Immature natural killer cell (primary cell): Measurements from ENCODE around the gene TBX18. TPM values are rescaled to one million over a fixed set of nuclear protein-coding genes. Genes with fewer than 3 reads are reported as not detected.

Source experiments
- DNase-seq, 3 donors: peaks; one replicate each; pipeline ENCODE4 v3.0.0; 2022; ENCODE audit warnings: mixed read lengths in 1 of 3
- H3K27ac Mint-ChIP-seq, 6 donors: one replicate each; pipeline ENCODE4 v1.8.0; 2020; ENCODE audit warnings: mixed read lengths in 6 of 6, mild to moderate bottlenecking in 5 of 6, inconsistent platforms in 4 of 6, moderate library complexity in 3 of 6
- H3K27me3 Mint-ChIP-seq, 3 donors: one replicate each; pipeline ENCODE4 v1.8.0; 2020 to 2021; ENCODE audit warnings: low read depth in 3 of 3, mild to moderate bottlenecking in 3 of 3, mixed read lengths in 3 of 3, moderate library complexity in 3 of 3, inconsistent platforms in 1 of 3
- H3K36me3 Mint-ChIP-seq, 3 donors: one replicate each; pipeline ENCODE4 v1.8.0; 2020; ENCODE audit warnings: mixed read lengths in 3 of 3, inconsistent platforms in 2 of 3, mild to moderate bottlenecking in 2 of 3
- H3K4me1 Mint-ChIP-seq, 2 donors: one replicate each; pipeline ENCODE4 v1.8.0; 2020; ENCODE audit warnings: inconsistent platforms in 2 of 2, mild to moderate bottlenecking in 2 of 2, mixed read lengths in 2 of 2, moderate library complexity in 1 of 2
- H3K4me3 Mint-ChIP-seq, 5 donors: one replicate each; pipeline ENCODE4 v1.8.0; 2020; ENCODE audit warnings: mild to moderate bottlenecking in 5 of 5, mixed read lengths in 5 of 5, inconsistent platforms in 3 of 5, moderate library complexity in 3 of 5
- H3K9me3 Mint-ChIP-seq, 6 donors: one replicate each; pipeline ENCODE4 v1.8.0; 2020; ENCODE audit warnings: mild to moderate bottlenecking in 6 of 6, mixed read lengths in 6 of 6, inconsistent platforms in 4 of 6, moderate library complexity in 3 of 6
- polyA plus RNA-seq, 3 donors: library from polyadenylated mRNA; unstranded; fragments of 300-500 nt; fragmentation: Illumina TruSeq; gene quantifications; one replicate each; pipeline ENCODE4 v1.2.3, GENCODE V29; 2021

TBX18 gene
- not detected for polyA plus RNA-seq

GRCh38 chr6:84764332-84765049 is at the start of gene TBX18:
Gene TBX18 (minus strand): TSS chr6:84764598. CDS start chr6:84764181, 417 bp downstream.
- peaks cover 11 to 53% (median 21%) of the 10 kb centered on the region in 6 donors for H3K9me3 Mint-ChIP-seq
- peaks cover 17 to 29% (median 29%) of the 10 kb centered on the region in 3 donors for H3K27me3 Mint-ChIP-seq
- peak within 1 kb of the TSS in 2 of 5 donors; percentile 7 to 31 for H3K4me3 Mint-ChIP-seq
- no peaks in the 10 kb centered on the region for H3K4me1 Mint-ChIP-seq
- H3K36me3 Mint-ChIP-seq: peaks cover 10 to 17% (median 12%) of the 10 kb centered on the region in 3 donors
- no peak for DNase-seq
- no peak within 1 kb of the TSS for H3K27ac Mint-ChIP-seq

DNA sequence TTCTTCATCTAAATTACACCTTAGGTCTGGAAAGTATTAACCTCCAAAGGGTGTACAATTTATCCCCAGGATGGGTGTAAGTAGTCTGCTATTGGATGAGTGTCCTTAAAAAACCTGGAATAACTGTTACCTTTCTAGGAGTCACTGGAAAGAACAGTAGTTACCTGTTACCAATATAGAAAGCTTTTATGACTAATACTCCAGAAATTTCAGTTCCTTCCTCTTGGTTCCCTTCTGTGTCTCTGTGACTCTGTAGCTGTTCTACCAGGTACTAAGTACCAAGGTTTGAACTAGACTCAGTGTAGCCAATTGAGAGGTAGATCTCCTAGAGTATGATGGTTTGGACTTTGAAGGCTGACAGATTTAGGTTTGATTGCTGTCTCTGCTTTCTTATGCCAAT is 47.0 kb upstream of the TBX18 start:
- no peak for DNase-seq
- H3K4me3 Mint-ChIP-seq: no peak overlapping the region
- no peaks in the 10 kb centered on the region for H3K36me3 Mint-ChIP-seq
- no peaks in the 10 kb centered on the region for H3K27me3 Mint-ChIP-seq
- H3K27ac Mint-ChIP-seq: no peak overlapping the region
- H3K4me1 Mint-ChIP-seq: no peaks in the 10 kb centered on the region
- H3K9me3 Mint-ChIP-seq: peaks cover 0 to 7% (median 2%) of the 10 kb centered on the region in 6 donors

DNA sequence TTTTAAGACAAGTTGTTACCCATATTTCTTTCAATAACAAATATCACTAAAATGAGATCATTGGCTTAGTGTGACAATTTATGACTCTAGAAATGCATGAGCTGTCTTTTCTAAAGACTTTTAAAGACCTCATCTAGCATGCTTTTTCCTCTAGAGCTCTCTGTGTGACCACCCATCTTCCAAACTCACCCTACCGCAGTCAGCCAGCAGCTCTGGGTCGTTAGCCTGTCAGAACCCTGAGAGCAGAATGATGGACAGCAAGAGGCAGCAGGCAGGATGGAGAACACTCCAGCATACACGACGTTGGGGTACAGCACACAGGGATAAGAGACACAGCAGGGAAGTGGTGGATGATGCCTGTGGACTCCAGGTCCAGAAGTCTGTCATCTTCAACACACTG is 45.1 kb upstream of the TBX18 start:
- no peak overlapping the region for H3K4me3 Mint-ChIP-seq
- H3K9me3 Mint-ChIP-seq: peaks cover 0 to 9% (median 4%) of the 10 kb centered on the region in 6 donors
- no peaks in the 10 kb centered on the region for H3K36me3 Mint-ChIP-seq
- H3K27me3 Mint-ChIP-seq: no peaks in the 10 kb centered on the region
- H3K4me1 Mint-ChIP-seq: no peaks in the 10 kb centered on the region
- no peak overlapping the region for H3K27ac Mint-ChIP-seq
- no peak for DNase-seq

DNA sequence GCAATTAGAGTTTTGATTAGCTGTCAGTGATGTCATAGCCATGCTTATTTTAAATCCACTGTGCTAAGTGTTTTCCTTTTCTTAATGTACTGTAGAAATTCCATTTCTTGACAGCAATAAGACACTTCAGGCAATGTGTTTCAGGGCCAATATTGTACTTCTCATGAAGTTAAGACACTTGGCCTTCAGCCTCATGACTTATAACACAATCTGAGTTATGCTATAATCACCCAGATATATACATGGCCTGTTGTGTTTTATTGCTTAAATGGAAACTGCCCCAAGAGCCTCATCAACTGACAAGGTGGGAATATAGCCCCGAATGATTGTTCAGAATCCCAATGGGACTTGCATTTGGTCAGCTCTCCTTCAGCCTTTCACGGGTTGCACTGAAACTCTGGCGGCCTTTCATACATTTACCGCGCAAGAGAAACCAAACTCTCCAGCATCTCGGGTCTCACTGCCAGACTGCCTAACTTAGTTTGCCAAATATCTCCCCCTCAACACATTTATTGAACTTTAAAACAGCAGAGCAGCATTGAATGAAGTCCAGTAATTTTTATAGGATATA is 44.2 kb upstream of the TBX18 start:
- peaks cover 0 to 9% (median 4%) of the 10 kb centered on the region in 6 donors for H3K9me3 Mint-ChIP-seq

DNA sequence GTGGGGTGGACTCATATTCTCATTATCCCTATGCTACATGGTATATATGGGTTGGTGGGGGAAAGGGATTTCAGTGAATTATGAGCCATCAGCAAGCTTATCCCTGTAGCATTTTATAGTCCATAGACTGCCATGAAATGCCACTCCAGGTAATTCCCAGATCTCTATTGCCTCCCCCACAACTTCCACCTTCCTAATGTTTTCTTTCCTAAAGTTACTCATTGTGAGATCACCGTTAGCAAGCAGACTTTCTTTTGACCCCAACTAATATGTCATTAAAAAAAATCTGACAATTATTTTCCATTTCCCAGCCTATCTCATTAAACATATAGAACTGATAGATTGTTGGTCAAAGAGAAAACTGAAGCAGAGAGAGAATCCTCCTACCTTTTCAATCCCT is 40.7 kb upstream of the TBX18 start:
- Mint-ChIP-seq H3K4me1 (no peaks in the 10 kb centered on the region), H3K4me3 (no peak overlapping the region), H3K27ac (no peak overlapping the region), H3K36me3 (no peaks in the 10 kb centered on the region), H3K9me3 (peaks cover 0 to 9% (median 0%) of the 10 kb centered on the region in 6 donors), H3K27me3 (peaks cover 0 to 1% (median 0%) of the 10 kb centered on the region in 3 donors)
- DNase-seq: no peak

More for the DNA sequence above, 44.2 kb upstream of the TBX18 start:
- DNase-seq: no peak
- no peak overlapping the region for H3K4me3 Mint-ChIP-seq
- H3K27ac Mint-ChIP-seq: no peak overlapping the region
- H3K27me3 Mint-ChIP-seq: no peaks in the 10 kb centered on the region
- H3K4me1 Mint-ChIP-seq: no peaks in the 10 kb centered on the region
- H3K36me3 Mint-ChIP-seq: no peaks in the 10 kb centered on the region

DNA sequence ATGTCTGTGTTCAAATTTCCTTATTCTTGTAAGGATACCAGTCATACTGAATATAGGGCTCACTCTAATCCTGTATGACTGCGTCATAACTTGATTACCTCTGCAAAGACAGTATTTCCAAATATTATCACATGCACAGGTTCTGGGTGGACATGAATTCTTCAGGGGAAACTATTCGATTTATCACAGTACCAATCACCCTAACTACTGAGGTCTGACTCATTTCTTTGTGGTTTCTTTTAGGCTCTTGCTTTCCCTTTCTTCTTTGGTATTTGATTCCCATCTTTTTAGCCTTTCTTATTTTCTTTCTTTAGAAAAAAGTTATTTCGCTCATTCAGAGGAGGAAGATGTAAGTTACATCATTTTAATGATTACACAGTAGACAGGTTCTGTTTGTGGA is 40.3 kb upstream of the TBX18 start:
- H3K36me3 Mint-ChIP-seq: no peaks in the 10 kb centered on the region
- no peak overlapping the region for H3K27ac Mint-ChIP-seq
- peaks cover 0 to 9% (median 0%) of the 10 kb centered on the region in 6 donors for H3K9me3 Mint-ChIP-seq
- peaks cover 0 to 1% (median 0%) of the 10 kb centered on the region in 3 donors for H3K27me3 Mint-ChIP-seq
- no peak for DNase-seq
- H3K4me3 Mint-ChIP-seq: no peak overlapping the region
- H3K4me1 Mint-ChIP-seq: no peaks in the 10 kb centered on the region

- Mint-ChIP-seq H3K4me1 (no peaks in the 10 kb centered on the region), H3K9me3 (peaks cover 2 to 22% (median 8%) of the 10 kb centered on the region in 6 donors), H3K27ac (no peak overlapping the region), H3K27me3 (peaks cover 0 to 3% (median 1%) of the 10 kb centered on the region in 3 donors), H3K4me3 (no peak overlapping the region), H3K36me3 (peaks cover 0 to 4% (median 0%) of the 10 kb centered on the region in 3 donors)
- DNase-seq: no peak
These were observed 36.9 kb upstream of the TBX18 start for GRCh38 chr6:84801250-84801649.

- no peak overlapping the region for H3K27ac Mint-ChIP-seq
- peaks cover 0 to 3% (median 3%) of the 10 kb centered on the region in 3 donors for H3K27me3 Mint-ChIP-seq
- H3K36me3 Mint-ChIP-seq: peaks cover 0 to 4% (median 0%) of the 10 kb centered on the region in 3 donors
- DNase-seq: no peak
- H3K4me3 Mint-ChIP-seq: no peak overlapping the region
- peaks cover 1 to 20% (median 13%) of the 10 kb centered on the region in 6 donors for H3K9me3 Mint-ChIP-seq
- no peaks in the 10 kb centered on the region for H3K4me1 Mint-ChIP-seq
These were observed 33.9 kb upstream of the TBX18 start for GRCh38 chr6:84798257-84798656.

DNA sequence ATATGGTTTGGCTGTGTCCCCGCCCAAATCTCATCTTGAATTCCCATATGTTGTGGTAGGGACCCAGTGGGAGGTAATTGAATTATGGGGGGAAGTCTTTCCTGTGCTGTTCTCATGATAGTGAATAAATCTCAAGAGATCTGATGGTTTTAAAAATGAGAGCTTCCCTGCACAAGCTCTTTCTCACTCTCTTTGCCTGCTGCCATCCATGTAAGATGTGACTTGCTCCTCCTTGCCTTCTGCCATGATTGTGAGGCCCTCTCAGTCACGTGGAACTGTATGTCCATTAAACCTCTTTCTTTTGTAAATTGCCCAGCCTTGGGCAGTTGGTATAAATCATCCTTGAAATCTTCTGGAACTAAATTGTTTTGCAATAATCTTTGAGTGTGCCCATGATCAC is 31.9 kb upstream of the TBX18 start:
- H3K27me3 Mint-ChIP-seq: peaks cover 0 to 3% (median 3%) of the 10 kb centered on the region in 3 donors
- no peaks in the 10 kb centered on the region for H3K4me1 Mint-ChIP-seq
- H3K9me3 Mint-ChIP-seq: peaks cover 0 to 25% (median 14%) of the 10 kb centered on the region in 6 donors
- no peak overlapping the region for H3K4me3 Mint-ChIP-seq
- peaks cover 0 to 4% (median 0%) of the 10 kb centered on the region in 3 donors for H3K36me3 Mint-ChIP-seq
- no peak for DNase-seq
- H3K27ac Mint-ChIP-seq: no peak overlapping the region

GRCh38 chr6:84791927-84792326 is 27.5 kb upstream of the TBX18 start:
- H3K27ac Mint-ChIP-seq: no peak overlapping the region
- peaks cover 2 to 30% (median 13%) of the 10 kb centered on the region in 6 donors for H3K9me3 Mint-ChIP-seq
- H3K36me3 Mint-ChIP-seq: peaks cover 0 to 4% (median 0%) of the 10 kb centered on the region in 3 donors
- no peak overlapping the region for H3K4me3 Mint-ChIP-seq
- H3K27me3 Mint-ChIP-seq: peaks cover 0 to 2% (median 0%) of the 10 kb centered on the region in 3 donors
- H3K4me1 Mint-ChIP-seq: no peaks in the 10 kb centered on the region
- no peak for DNase-seq

DNA sequence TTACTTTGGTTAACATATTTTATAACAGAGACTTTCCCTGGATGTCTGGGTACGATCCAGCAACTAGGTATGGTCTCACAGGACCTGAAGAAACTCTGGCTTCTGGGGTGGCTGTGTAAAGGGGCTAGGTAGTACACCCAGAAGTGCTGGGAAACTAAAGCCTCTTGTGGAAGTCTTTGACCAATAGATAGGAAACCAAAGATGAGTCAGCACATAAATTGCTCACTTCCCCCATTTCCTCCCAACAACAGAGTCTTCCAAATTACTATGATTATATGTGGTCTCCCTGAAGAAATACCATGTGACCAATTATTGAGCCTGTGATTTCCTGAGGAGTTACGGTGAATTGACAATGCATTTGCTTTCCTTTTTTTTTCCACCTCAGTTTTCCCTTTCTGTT is 26.8 kb upstream of the TBX18 start:
- Mint-ChIP-seq H3K36me3 (peaks cover 0 to under 1% (median 0%) of the 10 kb centered on the region in 3 donors), H3K27me3 (peaks cover 0 to 2% (median 0%) of the 10 kb centered on the region in 3 donors), H3K27ac (no peak overlapping the region), H3K4me3 (no peak overlapping the region), H3K4me1 (no peaks in the 10 kb centered on the region), H3K9me3 (peaks cover 2 to 25% (median 10%) of the 10 kb centered on the region in 6 donors)
- no peak for DNase-seq

DNA sequence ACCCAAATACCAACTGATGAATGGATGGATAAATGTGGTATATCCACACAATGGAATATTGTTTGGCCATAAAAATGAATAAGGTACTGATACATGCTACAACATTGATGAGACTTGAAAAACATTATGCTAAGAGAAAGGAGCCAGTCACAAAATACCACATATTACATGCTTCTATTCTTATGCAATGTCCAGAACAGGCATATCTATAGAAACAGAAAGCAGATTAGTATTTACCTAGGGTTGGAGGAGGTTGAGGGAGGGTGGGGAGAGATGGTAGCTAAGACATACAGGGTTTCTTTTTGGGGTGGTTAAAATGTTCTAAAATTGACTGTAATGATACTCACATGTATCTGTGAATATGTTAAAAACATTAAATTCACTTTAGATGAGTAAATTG is 24.8 kb upstream of the TBX18 start:
- DNase-seq: no peak
- Mint-ChIP-seq H3K27me3 (no peaks in the 10 kb centered on the region), H3K36me3 (no peaks in the 10 kb centered on the region), H3K9me3 (peaks cover 2 to 25% (median 7%) of the 10 kb centered on the region in 6 donors), H3K4me3 (no peak overlapping the region), H3K27ac (no peak overlapping the region), H3K4me1 (no peaks in the 10 kb centered on the region)

GRCh38 chr6:84788689-84789088 is 24.3 kb upstream of the TBX18 start:
- DNase-seq: no peak
- H3K27me3 Mint-ChIP-seq: no peaks in the 10 kb centered on the region
- peaks cover 2 to 25% (median 6%) of the 10 kb centered on the region in 6 donors for H3K9me3 Mint-ChIP-seq
- no peak overlapping the region for H3K4me3 Mint-ChIP-seq
- H3K27ac Mint-ChIP-seq: no peak overlapping the region
- no peaks in the 10 kb centered on the region for H3K4me1 Mint-ChIP-seq
- H3K36me3 Mint-ChIP-seq: no peaks in the 10 kb centered on the region

DNA sequence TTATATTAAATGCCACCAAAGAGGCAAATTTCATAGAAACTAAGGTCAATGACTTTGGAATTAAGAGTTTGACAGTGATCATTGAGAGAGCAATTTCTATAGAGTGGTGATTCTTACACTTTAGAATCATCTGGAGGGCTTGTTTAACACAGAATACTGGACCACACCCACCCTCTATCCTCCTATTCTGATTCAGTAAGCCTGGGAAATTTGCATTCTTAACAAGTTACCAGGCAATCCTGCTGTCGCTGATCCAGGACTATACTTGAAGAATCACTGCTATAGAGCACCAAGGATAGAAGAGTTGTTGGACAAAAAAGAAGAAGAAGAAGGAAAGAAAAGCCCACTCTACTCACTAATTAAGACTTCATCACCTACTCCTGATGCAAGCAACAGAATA is 21.3 kb upstream of the TBX18 start:
- H3K4me1 Mint-ChIP-seq: no peaks in the 10 kb centered on the region
- H3K4me3 Mint-ChIP-seq: no peak overlapping the region
- no peaks in the 10 kb centered on the region for H3K36me3 Mint-ChIP-seq
- peaks cover 0 to 14% (median 5%) of the 10 kb centered on the region in 6 donors for H3K9me3 Mint-ChIP-seq
- no peak for DNase-seq
- no peaks in the 10 kb centered on the region for H3K27me3 Mint-ChIP-seq
- no peak overlapping the region for H3K27ac Mint-ChIP-seq
